Right lobe of liver (tissue), 6 donors: ENCODE data around the gene RBM28. TPM values are rescaled to one million over a fixed set of nuclear protein-coding genes. Genes with fewer than 3 reads are reported as not detected.

Experiments
- ATAC-seq, 4 donors: fragments of 200-7000 bp; cut with Tn5 transposase; one replicate each; pipeline ENCODE4 v1.9.1; 2020; ENCODE audit warnings: mild to moderate bottlenecking in 4 of 4, moderate library complexity in 4 of 4
- DNase-seq, 3 donors: peaks; one replicate each; pipeline ENCODE4 v3.0.0-alpha.2; 2020
- H3K27ac ChIP-seq, 3 donors: fragments of 200-600 bp; one replicate each; pipeline ENCODE4 v1.8.0; 2022
- H3K27me3 ChIP-seq, 2 donors: fragments of 200-600 bp; one replicate each; pipeline ENCODE4 v1.8.0; 2022
- H3K36me3 ChIP-seq, 4 donors: fragments of 200-600 bp; sonication (generic) in 1 of 4; one replicate each; pipeline versions ENCODE4 v1.5.1 to v1.8.0; 2017 to 2022; ENCODE audit warnings: control low read depth in 1 of 4
- H3K4me1 ChIP-seq, 4 donors: fragments of 200-600 bp; sonication (generic) in 1 of 4; one replicate each; pipeline versions ENCODE4 v1.5.1 to v1.8.0; 2017 to 2022; ENCODE audit warnings: control low read depth in 1 of 4
- H3K4me3 ChIP-seq, 3 donors: fragments of 200-600 bp; one replicate each; pipeline ENCODE4 v1.8.0; 2022
- H3K9me3 ChIP-seq, 4 donors: fragments of 200-600 bp; sonication (generic) in 1 of 4; one replicate each; pipeline versions ENCODE4 v1.5.1 to v1.8.0; 2017 to 2022; ENCODE audit warnings: control low read depth in 1 of 4
- CTCF ChIP-seq, 4 donors: fragments of 200-600 bp in 3 of 4; fragments of 450-650 bp in 1 of 4; IDR thresholded peaks; one replicate each; pipeline versions ENCODE4 v1.5.1 to v1.8.0; 2016 to 2022; ENCODE audit warnings: antibody characterized with exemption in 4 of 4, mild to moderate bottlenecking in 2 of 4
- POLR2A ChIP-seq: fragments of 450-650 bp; IDR thresholded peaks from one replicate; pipeline ENCODE4 v1.6.1; 2017; ENCODE audit warnings: antibody characterized with exemption, mild to moderate bottlenecking
- WGBS: methylation state at CpG from one replicate; pipeline ENCODE4 v1.1.6; 2018; ENCODE audit warnings: low coverage, low lambda C conversion rate; ENCODE audit not compliant: insufficient coverage; ENCODE audit errors: missing lambda C conversion rate; 5-methylcytosine and 5-hydroxymethylcytosine counted together
- intact Hi-C, 2 donors: fragments of 100-400 bp; cut with DNase I; formaldehyde crosslinking; loops; one replicate each; pipeline versions ENCODE4 v1.11.2 to v1.14.1; 2022
- total RNA-seq, 6 experiments: library from RNA; depleted of rRNA in 2 of 6; stranded (reverse); fragments of >200 nt in 2 of 6; fragmentation: NEBNext Ultra II Directional in 3 of 6; extraction: Animal tissue kit (Norgen Biotek cat#: 25700) in 3 of 6; gene quantifications; one replicate each; pipeline versions ENCODE4 v1.1.0 to v1.2.4, GENCODE V29; 2016 to 2023
- donor health status: DM: no; HTN: yes; CAD: no.
- donor health status: DM: no; HTN: no; CAD: no.
- donor health status: DM: no; HTN: no; CAD: no.
- donor health status: DM: no; HTN: yes; CAD: no.
- donor health status: DM: no; HTN: yes; CAD: no.

The RBM28 gene
- total RNA-seq, 6 experiments from 2014 or later = 9.0 to 17.4 (median 11.1) TPM

- H3K9me3 ChIP-seq = no peaks in the 10 kb centered on the region
- H3K4me3 ChIP-seq = no peak overlapping the region
- TF ChIP-seq POLR2A (no peak), CTCF (IDR thresholded peaks at IDR 0.05) (no peak)
- H3K27ac ChIP-seq = no peak overlapping the region
- 100% methylated on average over 2 of the region's 3 CpGs for WGBS
- H3K36me3 ChIP-seq = peaks cover 0 to 76% (median 12%) of the 10 kb centered on the region in 4 donors
- H3K27me3 ChIP-seq = no peaks in the 10 kb centered on the region
- intact Hi-C loops = no loop called here
- H3K4me1 ChIP-seq = no peaks in the 10 kb centered on the region
- ATAC-seq (no peak), DNase-seq (no peak)
These were observed 32.7 kb downstream of the RBM28 start for GRCh38 chr7:128311013-128311412.

GRCh38 chr7:128310499-128310898 is 33.2 kb downstream of the RBM28 start:
- Histone ChIP-seq H3K27ac (no peak overlapping the region), H3K27me3 (no peaks in the 10 kb centered on the region), H3K4me1 (no peaks in the 10 kb centered on the region), H3K9me3 (no peaks in the 10 kb centered on the region), H3K4me3 (no peak overlapping the region), H3K36me3 (peaks cover 0 to 74% (median 12%) of the 10 kb centered on the region in 4 donors)
- WGBS = 42% methylated on average over 5 of the region's 5 CpGs
- TF ChIP-seq POLR2A = no peak
- TF ChIP-seq CTCF (IDR thresholded peaks at IDR 0.05) = no peak
- ATAC-seq (peak; percentile 39 to 52 (median 46)), DNase-seq (no peak)
- intact Hi-C loops = no loop called here

GRCh38 chr7:128309976-128310375 is 33.7 kb downstream of the RBM28 start:
- no peaks in the 10 kb centered on the region for H3K27me3 ChIP-seq
- TF ChIP-seq POLR2A (no peak), CTCF (IDR thresholded peaks at IDR 0.05) (no peak)
- H3K27ac ChIP-seq = no peak overlapping the region
- ATAC-seq (no peak), DNase-seq (no peak)
- H3K4me1 ChIP-seq = no peaks in the 10 kb centered on the region
- WGBS = 82% methylated on average over 4 of the region's 5 CpGs
- H3K36me3 ChIP-seq = peaks cover 0 to 69% (median 10%) of the 10 kb centered on the region in 4 donors
- H3K9me3 ChIP-seq = no peaks in the 10 kb centered on the region
- H3K4me3 ChIP-seq = no peak overlapping the region
- intact Hi-C loops = no loop called here

- intact Hi-C loops = no loop called here
- peaks cover 0 to 60% (median 6%) of the 10 kb centered on the region in 4 donors for H3K36me3 ChIP-seq
- H3K27me3 ChIP-seq = no peaks in the 10 kb centered on the region
- no peaks in the 10 kb centered on the region for H3K9me3 ChIP-seq
- no peaks in the 10 kb centered on the region for H3K4me1 ChIP-seq
- no peak for ATAC-seq
- H3K4me3 ChIP-seq = no peak overlapping the region
- 79% methylated on average over 6 of the region's 6 CpGs for WGBS
- no peak for TF ChIP-seq CTCF (IDR thresholded peaks at IDR 0.05)
- TF ChIP-seq POLR2A = no peak
- no peak overlapping the region for H3K27ac ChIP-seq
- DNase-seq = no peak
These were observed 34.6 kb downstream of the RBM28 start for GRCh38 chr7:128309124-128309523.

GRCh38 chr7:128307061-128307460 is 36.6 kb downstream of the RBM28 start:
- ATAC-seq (peak in 1 of 4 donors; percentile 13), DNase-seq (no peak)
- H3K4me1 ChIP-seq = no peaks in the 10 kb centered on the region
- intact Hi-C loops = no loop called here
- no peak overlapping the region for H3K27ac ChIP-seq
- no peak overlapping the region for H3K4me3 ChIP-seq
- peaks cover 0 to 51% (median 3%) of the 10 kb centered on the region in 4 donors for H3K36me3 ChIP-seq
- no peaks in the 10 kb centered on the region for H3K27me3 ChIP-seq
- no peaks in the 10 kb centered on the region for H3K9me3 ChIP-seq
- no peak for TF ChIP-seq POLR2A
- no peak for TF ChIP-seq CTCF (IDR thresholded peaks at IDR 0.05)
- 93% methylated on average over 2 of the region's 2 CpGs for WGBS
